ENCODE data around the gene MYRIP.
"Not testable (repeated sequence)": the region's sequence is repeated elsewhere in the genome, so short reads cannot be mapped to it uniquely, and the experiment has no call there.

The MYRIP gene

GRCh38 chr3:40019376-40019775, 210.0 kb downstream of the MYRIP start:
- FAIRE-seq = no peak
- DNase-seq (ENCODE audit: insufficient read length) = no peak
- no peak for TF ChIP-seq POLR2AphosphoS5 (IDR thresholded peaks at IDR 0.05; ENCODE audit: low read depth, low read length)
- no peak for TF ChIP-seq TAF1 (IDR thresholded peaks at IDR 0.05; ENCODE audit: borderline replicate concordance, low read depth, low read length)
- no peak for TF ChIP-seq POLR2A (IDR thresholded peaks at IDR 0.05; ENCODE audit: low read depth, low read length)

- no peak for FAIRE-seq
- TF ChIP-seq POLR2AphosphoS5 (IDR thresholded peaks at IDR 0.05; ENCODE audit: low read depth, low read length) (no peak), POLR2A (IDR thresholded peaks at IDR 0.05; ENCODE audit: low read depth, low read length) (no peak), TAF1 (IDR thresholded peaks at IDR 0.05; ENCODE audit: borderline replicate concordance, low read depth, low read length) (no peak)
- no peak for DNase-seq (ENCODE audit: insufficient read length)
These were observed 211.3 kb downstream of the MYRIP start for GRCh38 chr3:40020689-40021088.

GRCh38 chr3:40021338-40021737, 211.9 kb downstream of the MYRIP start:
- FAIRE-seq (no peak), DNase-seq (ENCODE audit: insufficient read length) (no peak)
- TF ChIP-seq POLR2AphosphoS5 (IDR thresholded peaks at IDR 0.05; ENCODE audit: low read depth, low read length) = no peak
- no peak for TF ChIP-seq TAF1 (IDR thresholded peaks at IDR 0.05; ENCODE audit: borderline replicate concordance, low read depth, low read length)
- no peak for TF ChIP-seq POLR2A (IDR thresholded peaks at IDR 0.05; ENCODE audit: low read depth, low read length)

GRCh38 chr3:40022297-40022827, 213.0 kb downstream of the MYRIP start:
- FAIRE-seq = no peak
- no peak for TF ChIP-seq POLR2AphosphoS5 (IDR thresholded peaks at IDR 0.05; ENCODE audit: low read depth, low read length)
- no peak for TF ChIP-seq POLR2A (IDR thresholded peaks at IDR 0.05; ENCODE audit: low read depth, low read length)
- DNase-seq (ENCODE audit: insufficient read length) = no peak

GRCh38 chr3:40024526-40024925, 215.1 kb downstream of the MYRIP start:
- TF ChIP-seq TAF1 (IDR thresholded peaks at IDR 0.05; ENCODE audit: borderline replicate concordance, low read depth, low read length) = no peak
- no peak for TF ChIP-seq POLR2A (IDR thresholded peaks at IDR 0.05; ENCODE audit: low read depth, low read length)
- no peak for TF ChIP-seq POLR2AphosphoS5 (IDR thresholded peaks at IDR 0.05; ENCODE audit: low read depth, low read length)

GRCh38 chr3:40025892-40026291, 216.5 kb downstream of the MYRIP start:
- not testable (repeated sequence) for FAIRE-seq; DNase-seq (ENCODE audit: insufficient read length)

More at GRCh38 chr3:40024526-40024925, 215.1 kb downstream of the MYRIP start:
- DNase-seq (ENCODE audit: insufficient read length) (no peak), FAIRE-seq (no peak)

GRCh38 chr3:40035177-40035576, 225.8 kb downstream of the MYRIP start:
- DNase-seq (ENCODE audit: insufficient read length) (no peak), FAIRE-seq (no peak)
- TF ChIP-seq POLR2A (IDR thresholded peaks at IDR 0.05; ENCODE audit: low read depth, low read length) = no peak
- TF ChIP-seq POLR2AphosphoS5 (IDR thresholded peaks at IDR 0.05; ENCODE audit: low read depth, low read length) = no peak
- TF ChIP-seq TAF1 (IDR thresholded peaks at IDR 0.05; ENCODE audit: borderline replicate concordance, low read depth, low read length) = no peak

- FAIRE-seq (no peak), DNase-seq (ENCODE audit: insufficient read length) (no peak)
- TF ChIP-seq POLR2A (IDR thresholded peaks at IDR 0.05; ENCODE audit: low read depth, low read length) = no peak
- no peak for TF ChIP-seq TAF1 (IDR thresholded peaks at IDR 0.05; ENCODE audit: borderline replicate concordance, low read depth, low read length)
- TF ChIP-seq POLR2AphosphoS5 (IDR thresholded peaks at IDR 0.05; ENCODE audit: low read depth, low read length) = no peak
These were observed 228.2 kb downstream of the MYRIP start for GRCh38 chr3:40037582-40037981.

- DNase-seq (ENCODE audit: insufficient read length) (no peak), FAIRE-seq (no peak)
- TF ChIP-seq POLR2AphosphoS5 (IDR thresholded peaks at IDR 0.05; ENCODE audit: low read depth, low read length) = no peak
- no peak for TF ChIP-seq POLR2A (IDR thresholded peaks at IDR 0.05; ENCODE audit: low read depth, low read length)
- TF ChIP-seq TAF1 (IDR thresholded peaks at IDR 0.05; ENCODE audit: borderline replicate concordance, low read depth, low read length) = no peak
These were observed 233.5 kb downstream of the MYRIP start for GRCh38 chr3:40042752-40043443.

GRCh38 chr3:40043444-40043755, 234.0 kb downstream of the MYRIP start:
- DNase-seq (ENCODE audit: insufficient read length) (no peak), FAIRE-seq (no peak)
- TF ChIP-seq POLR2A (IDR thresholded peaks at IDR 0.05; ENCODE audit: low read depth, low read length) (no peak), POLR2AphosphoS5 (IDR thresholded peaks at IDR 0.05; ENCODE audit: low read depth, low read length) (no peak), TAF1 (IDR thresholded peaks at IDR 0.05; ENCODE audit: borderline replicate concordance, low read depth, low read length) (no peak)

GRCh38 chr3:40044487-40044886, 235.1 kb downstream of the MYRIP start:
- DNase-seq (ENCODE audit: insufficient read length) = no peak
- FAIRE-seq = no peak
- TF ChIP-seq TAF1 (IDR thresholded peaks at IDR 0.05; ENCODE audit: borderline replicate concordance, low read depth, low read length) = no peak
- TF ChIP-seq POLR2A (IDR thresholded peaks at IDR 0.05; ENCODE audit: low read depth, low read length) = no peak
- TF ChIP-seq POLR2AphosphoS5 (IDR thresholded peaks at IDR 0.05; ENCODE audit: low read depth, low read length) = no peak

GRCh38 chr3:40045051-40045450, 235.6 kb downstream of the MYRIP start:
- FAIRE-seq = no peak
- TF ChIP-seq TAF1 (IDR thresholded peaks at IDR 0.05; ENCODE audit: borderline replicate concordance, low read depth, low read length) (no peak), POLR2A (IDR thresholded peaks at IDR 0.05; ENCODE audit: low read depth, low read length) (no peak), POLR2AphosphoS5 (IDR thresholded peaks at IDR 0.05; ENCODE audit: low read depth, low read length) (no peak)
- no peak for DNase-seq (ENCODE audit: insufficient read length)

All from GM12892 (cell line).